HG03520 (cell line): ENCODE measurements around the gene LARP4.
"Not testable (repeated sequence)": the region's sequence is repeated elsewhere in the genome, so short reads cannot be mapped to it uniquely, and the experiment has no call there.

Experiments used
- ATAC-seq: cut with Tn5 transposase; IDR thresholded peaks from one replicate; pipeline ENCODE4 v1.9.1; 2021; ENCODE audit warnings: mild to moderate bottlenecking, moderate library complexity; ENCODE audit not compliant: unreplicated experiment

LARP4 gene

DNA sequence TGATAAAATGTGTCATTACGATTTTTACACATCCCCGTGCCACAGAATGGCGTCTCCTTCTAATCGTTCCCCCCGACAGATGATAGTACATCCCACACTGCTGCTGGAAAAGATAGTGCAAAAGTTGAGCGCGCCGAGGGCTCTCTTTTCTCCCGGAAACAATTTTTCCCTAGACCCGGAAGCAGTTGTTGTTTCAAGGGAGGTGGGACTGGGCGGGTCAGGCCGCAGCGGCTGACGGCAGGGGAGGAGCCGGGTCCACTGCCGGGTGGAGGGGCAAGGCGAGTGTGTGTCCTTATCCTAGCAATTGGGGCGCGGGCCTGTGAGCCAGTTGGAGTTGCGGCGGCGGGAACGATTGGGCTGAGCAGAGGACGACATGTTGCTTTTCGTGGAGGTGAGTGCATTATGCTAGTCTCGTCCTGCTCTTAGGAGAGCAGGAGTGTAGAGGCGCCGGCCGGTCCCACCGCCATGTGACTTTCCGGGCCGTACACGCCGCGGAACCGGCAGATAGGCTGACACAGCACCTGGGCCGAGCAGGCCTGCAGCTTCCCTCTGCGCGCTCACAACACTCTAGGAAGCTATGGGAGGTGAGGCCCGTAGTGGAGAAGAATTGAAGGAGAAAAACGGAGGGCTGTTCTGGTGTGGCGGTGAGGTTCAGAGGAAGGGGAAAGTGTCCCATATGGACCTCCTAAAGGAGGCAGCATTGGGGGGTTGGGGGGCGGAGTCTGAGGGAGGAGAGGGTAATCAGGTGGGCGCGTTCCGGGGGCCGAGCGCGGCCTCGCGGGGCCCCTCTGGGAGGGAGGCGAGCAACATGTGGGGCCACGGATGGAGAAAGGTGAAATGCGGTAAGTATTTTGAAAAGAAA lies at the start of gene LARP4:
Gene LARP4, plus strand, starts transcription at position 248 of the 862 bp plus-strand sequence. Its CDS starts 126 bp downstream, at position 374.
- ATAC-seq, result peak; percentile 84

DNA sequence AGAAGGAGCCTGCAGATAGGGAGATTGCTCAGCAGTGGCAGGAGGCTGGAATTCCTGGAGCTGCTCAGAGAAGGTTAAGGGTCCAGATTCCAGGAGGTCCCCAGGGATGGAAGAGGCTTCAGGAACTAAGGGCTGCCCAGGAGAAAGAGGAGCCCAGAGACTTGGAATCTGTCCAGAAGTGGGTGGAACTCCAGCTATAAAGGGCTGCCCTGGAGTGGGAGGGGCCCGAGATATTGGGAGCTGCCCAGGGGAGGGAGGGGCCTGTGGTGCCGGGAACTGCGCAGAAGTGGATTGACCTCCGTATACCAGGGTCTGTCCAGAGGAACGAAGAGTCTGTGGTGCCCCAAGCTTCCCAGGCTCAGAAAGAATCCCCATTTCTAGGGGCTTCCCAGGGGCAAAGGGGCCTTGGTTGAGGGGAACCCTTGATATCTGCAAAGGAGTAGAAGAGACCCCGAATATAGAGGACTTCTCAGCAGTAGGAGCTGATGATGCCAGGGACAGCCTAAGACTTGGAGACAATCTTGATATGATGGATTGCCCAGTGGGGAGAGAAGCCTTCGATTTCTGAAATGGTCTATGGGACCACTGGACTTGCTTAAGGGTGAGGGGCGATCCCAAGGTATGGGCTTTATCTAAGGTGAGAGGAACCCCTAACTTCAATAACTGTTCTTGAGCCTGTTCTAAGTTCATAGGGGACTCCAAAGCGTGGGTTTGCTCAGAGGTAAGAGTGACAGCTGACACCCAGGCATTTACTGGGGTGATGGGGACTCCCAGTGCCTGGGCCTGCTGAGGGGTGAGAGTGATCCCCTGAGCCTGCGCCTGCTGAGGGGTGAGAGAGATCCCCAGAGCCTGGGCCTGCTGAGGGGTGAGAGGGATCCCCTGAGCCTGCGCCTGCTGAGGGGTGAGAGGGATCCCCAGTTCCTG lies 49.3 kb upstream of the LARP4 start:
- no peak for ATAC-seq

- no peak for ATAC-seq
These were observed 47.3 kb upstream of the LARP4 start for GRCh38 chr12:50353404-50353803.

GRCh38 chr12:50353869-50354593 lies 46.7 kb upstream of the LARP4 start:
- no peak for ATAC-seq

DNA sequence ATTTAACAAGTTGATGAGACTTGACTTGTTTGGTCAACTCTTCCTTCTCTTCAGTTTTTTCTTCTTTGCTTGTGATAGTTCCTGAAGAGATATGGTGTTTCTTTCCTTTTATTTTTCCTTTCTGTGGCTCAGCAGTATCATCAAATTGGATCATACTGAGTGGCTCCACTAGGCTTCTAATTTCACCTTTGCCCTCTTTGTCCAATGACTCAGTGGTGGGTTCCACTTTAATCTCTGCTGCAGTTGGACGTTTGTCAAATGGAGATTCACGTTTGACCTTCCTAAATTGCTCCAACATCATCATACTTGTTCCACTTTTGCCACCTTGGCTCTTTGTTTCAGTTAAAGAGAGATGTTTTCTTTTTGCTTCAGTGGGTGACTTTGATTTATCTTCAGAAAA lies 45.8 kb upstream of the LARP4 start:
- ATAC-seq, result no peak

DNA sequence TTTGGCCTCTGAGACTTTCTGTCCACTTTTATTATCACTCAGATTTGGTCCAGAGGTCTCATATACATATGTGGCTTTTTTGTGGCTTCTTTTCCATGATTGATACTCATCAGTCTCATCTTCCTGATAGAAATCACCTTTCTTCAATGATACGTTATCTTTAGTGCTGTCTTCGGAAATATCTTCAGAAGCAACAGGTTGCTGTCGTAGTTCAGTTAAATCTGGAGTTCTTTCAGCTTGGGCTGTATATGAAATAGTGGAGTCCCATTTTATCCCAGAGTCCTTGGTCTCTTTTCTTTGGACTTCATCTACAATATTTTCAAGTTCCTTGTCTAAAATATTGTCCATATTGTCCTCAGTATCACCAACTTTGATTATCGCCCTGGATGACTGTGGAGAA lies 45.3 kb upstream of the LARP4 start:
- ATAC-seq, result no peak

GRCh38 chr12:50362671-50363070 lies 38.0 kb upstream of the LARP4 start:
- ATAC-seq, result no peak

- ATAC-seq, result no peak
These were observed 37.5 kb upstream of the LARP4 start for GRCh38 chr12:50363141-50363540.

DNA sequence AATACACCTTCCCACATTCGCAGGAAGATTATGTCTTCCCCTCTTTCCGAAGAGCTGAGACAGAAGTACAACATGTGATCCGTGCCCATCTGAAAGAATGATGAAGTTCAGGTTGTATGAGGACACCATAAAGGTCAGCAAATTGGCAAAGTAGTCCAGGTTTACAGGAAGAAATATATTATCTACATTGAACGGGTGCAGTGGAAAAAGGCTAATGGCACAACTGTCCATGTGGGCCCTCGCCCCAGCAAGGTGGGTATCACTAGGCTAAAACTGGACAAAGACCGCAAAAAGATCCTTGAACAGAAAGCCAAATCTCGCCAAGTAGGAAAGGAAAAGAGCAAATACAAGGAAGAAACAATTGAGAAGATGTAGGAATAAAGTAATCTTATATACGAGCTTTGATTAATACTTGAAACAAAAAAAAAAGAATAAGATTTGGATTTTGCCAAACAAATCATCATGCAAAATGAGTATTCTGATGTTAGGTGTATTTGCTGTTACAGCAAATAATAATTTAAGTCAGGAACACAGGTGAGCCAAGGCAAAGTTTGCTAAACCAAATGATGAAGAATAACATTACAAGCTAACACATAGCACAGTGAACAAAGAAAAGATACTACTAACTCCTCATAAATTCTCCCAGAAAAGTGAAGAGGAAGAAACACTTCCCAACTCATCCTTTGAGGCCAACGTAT lies 34.8 kb upstream of the LARP4 start:
- no peak for ATAC-seq

DNA sequence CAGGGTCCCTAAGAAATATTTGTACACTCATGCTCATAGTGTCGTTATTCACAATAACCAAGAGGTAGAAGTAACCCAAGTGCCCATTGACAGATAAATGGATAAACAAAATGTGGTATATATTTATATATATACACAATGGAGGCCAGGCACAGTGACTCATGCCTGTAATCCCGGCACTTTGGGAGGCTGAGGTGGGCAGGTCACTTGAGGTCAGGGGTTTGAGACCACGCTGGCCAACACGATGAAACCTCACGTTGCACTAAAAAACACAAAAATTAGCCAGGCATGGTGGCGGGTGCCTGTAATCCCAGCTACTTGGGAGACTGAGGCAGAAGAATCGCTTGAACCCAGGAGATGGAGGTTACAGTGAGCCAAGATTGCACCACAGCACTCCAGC lies 30.0 kb upstream of the LARP4 start:
- ATAC-seq, result not testable (repeated sequence)

DNA sequence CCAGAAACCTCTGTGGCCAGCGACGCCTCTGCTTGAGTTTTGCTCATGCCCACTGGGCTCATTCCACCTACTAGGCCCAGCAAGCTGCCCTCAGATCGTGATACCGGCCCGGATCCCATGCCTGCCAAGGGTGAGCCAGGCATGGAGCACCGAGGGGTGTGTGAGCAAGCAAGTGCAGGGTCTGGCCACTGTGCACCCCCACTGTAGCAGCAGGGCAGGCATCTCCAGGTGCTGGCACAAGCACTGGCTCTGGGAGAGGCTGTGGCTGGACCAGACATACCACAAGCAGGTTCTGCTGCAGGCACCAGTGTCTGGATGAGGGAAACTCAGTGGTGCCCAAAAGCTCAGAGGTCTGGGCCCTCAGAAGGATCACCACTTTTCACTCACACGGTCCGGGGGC lies 24.9 kb upstream of the LARP4 start:
- no peak for ATAC-seq

GRCh38 chr12:50380761-50381325 lies 19.8 kb upstream of the LARP4 start:
- no peak for ATAC-seq

GRCh38 chr12:50387487-50387886 lies 13.2 kb upstream of the LARP4 start:
- ATAC-seq, result no peak

- no peak for ATAC-seq
These were observed 12.7 kb upstream of the LARP4 start for GRCh38 chr12:50387972-50388478.

DNA sequence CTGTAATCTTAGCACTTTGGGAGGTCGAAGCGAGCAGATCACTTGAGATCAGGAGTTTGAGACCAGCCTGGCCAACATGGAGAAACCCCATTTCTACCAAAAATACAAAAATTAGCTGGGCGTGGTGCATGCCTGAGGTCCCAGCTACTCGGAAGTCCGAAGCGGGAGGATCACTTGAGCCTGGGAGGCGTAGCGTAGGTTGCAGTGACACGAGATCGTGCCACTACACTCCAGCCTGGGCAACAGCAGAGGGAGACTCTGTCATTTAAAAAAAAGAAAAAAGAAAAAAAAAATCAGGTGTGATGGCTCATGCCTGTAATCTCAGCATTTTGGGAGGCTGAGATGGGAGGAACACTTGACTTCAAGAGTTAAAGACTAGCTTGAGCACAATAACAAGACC lies 11.9 kb upstream of the LARP4 start:
- ATAC-seq, result not testable (repeated sequence)

DNA sequence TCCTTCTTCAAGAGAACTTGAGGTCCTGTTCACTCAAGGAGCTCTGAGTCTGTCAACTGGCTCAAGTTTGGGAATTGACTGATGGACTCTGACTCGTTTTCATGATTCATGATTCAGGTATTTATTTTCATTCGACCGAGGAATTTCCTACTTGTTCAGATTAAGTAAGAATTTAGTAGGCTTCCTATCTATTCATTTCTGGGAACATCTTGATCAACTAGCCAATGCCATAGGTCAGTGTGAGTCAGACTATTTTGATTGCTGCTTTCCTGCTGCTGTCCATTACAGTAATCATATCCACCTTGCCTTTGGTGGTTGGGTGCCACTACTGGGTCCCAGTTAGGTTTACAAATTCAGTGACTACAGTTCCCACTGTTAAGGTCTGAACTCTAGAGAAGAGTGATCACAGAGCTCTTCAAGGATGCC lies 10.4 kb upstream of the LARP4 start:
- ATAC-seq, result no peak

DNA sequence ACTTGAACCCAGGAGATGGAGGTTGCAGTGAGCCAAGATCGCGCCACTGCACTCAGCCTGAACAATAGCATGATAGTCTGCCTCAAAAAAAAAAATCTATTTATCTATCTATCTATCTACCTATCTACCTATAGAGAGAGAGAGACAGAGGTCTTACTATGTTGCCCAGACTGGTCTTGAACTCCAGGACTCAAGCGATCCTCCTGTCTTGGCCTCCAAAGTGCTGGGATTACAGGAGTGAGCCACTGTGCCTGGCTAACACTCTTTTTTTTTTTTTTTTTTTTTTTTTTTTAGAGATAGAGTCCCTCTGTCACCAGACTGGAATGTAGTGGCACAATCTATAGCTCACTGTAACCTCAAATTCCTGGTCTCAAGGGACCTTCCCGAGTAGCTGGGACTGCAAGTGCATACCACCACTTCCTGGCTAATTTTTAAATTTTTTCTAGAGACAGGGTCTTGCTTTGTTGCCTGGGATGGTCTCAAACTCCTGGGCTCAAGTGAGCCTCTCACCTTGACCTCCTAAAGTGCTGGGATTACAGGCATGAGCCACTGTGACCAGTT lies 6.1 kb upstream of the LARP4 start:
- ATAC-seq, result no peak

GRCh38 chr12:50397117-50397650 lies 3.5 kb upstream of the LARP4 start:
- no peak for ATAC-seq

DNA sequence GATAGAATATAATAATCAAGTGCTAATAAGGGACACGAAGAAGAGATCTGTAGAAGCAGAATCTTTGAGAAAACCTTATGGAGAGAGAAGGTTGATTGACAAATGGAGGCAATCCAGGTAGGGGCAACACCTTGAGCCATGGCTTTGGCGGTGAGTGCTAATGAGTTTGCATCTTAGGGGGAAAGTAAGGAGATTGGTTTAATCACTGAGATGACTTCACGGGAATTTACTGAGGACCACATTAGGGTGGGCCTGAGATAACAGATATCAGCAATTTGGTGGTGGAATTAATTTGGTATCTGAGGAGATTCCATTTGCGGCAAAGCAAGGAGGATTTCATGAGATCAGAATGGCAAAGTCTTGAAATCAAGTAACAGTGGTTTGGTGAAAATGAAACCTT lies 1.8 kb upstream of the LARP4 start:
- ATAC-seq, result no peak
